Heart left ventricle (tissue), 13 donors: ENCODE measurements around the gene STEEP1.

Experiments used
- POLR2A ChIP-seq, 2 donors: fragments of 450-650 bp; IDR thresholded peaks; one replicate each; pipeline ENCODE4 v1.6.1; 2017; ENCODE audit warnings: antibody characterized with exemption in 2 of 2, mild to moderate bottlenecking in 2 of 2, moderate library complexity in 2 of 2
- TF ChIP-seq, protein P1 (sequence below), 12 donors: fragments of 200-600 bp; sonication (generic) in 4 of 12; IDR thresholded peaks; one replicate each; pipeline versions ENCODE4 v1.5.0 to v1.8.0; 2018 to 2022; ENCODE audit warnings: antibody characterized with exemption in 12 of 12, mild to moderate bottlenecking in 5 of 12
- donor health status: ischemic (EF 13 %, LVEDD 7.1; RV severe dilation, severe dysfunction).
- donor health status: DM: no; HTN: yes; CAD: no.
- donor health status: DM: no; HTN: no; CAD: no.
- donor health status: ischemic (EF 25% LVEDD 6.9; RV normal size, moderate dysfunction).
- donor health status: ischemic (EF 25% LVEDD 5.7; RV mildly dilated, moderate dysfunction).
- donor health status: ischemic (EF 35%, LVEDD 5.7; RV mildly dilated, moderate dysfunction).
- donor health status: nonischemic (EF 11% LVEDD 7.7; RV severe dilation, severe dysfunction).
- donor health status: DM: yes; HTN: yes; CAD: no.
- donor health status: PGD.
- donor health status: ischemic (EF 29% LVEDD 5.4; RV normal size, mild dysfunction).
- donor health status: nonischemic (EF 23%, LVEDD 6.1; RV moderate dilation, normal function).

- TF ChIP-seq POLR2A (IDR thresholded peaks at IDR 0.05): no peak
- TF ChIP-seq, protein P1, sequence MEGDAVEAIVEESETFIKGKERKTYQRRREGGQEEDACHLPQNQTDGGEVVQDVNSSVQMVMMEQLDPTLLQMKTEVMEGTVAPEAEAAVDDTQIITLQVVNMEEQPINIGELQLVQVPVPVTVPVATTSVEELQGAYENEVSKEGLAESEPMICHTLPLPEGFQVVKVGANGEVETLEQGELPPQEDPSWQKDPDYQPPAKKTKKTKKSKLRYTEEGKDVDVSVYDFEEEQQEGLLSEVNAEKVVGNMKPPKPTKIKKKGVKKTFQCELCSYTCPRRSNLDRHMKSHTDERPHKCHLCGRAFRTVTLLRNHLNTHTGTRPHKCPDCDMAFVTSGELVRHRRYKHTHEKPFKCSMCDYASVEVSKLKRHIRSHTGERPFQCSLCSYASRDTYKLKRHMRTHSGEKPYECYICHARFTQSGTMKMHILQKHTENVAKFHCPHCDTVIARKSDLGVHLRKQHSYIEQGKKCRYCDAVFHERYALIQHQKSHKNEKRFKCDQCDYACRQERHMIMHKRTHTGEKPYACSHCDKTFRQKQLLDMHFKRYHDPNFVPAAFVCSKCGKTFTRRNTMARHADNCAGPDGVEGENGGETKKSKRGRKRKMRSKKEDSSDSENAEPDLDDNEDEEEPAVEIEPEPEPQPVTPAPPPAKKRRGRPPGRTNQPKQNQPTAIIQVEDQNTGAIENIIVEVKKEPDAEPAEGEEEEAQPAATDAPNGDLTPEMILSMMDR (IDR thresholded peaks at IDR 0.05): no peak
Observed at GRCh38 chrX:119605464-119606279, 40.5 kb upstream of the STEEP1 start.
